A673 (cell line): ENCODE data around the gene TAF6. TPM values are rescaled to one million over a fixed set of nuclear protein-coding genes. Genes with fewer than 3 reads are reported as not detected.
A peak's percentile ranks its signal among the peaks of the same experiment; 100 is the strongest.

ENCODE experiments used
- Bru-seq: library from RNA; stranded (reverse); fragments of 400-500 nt; gene quantifications from one replicate; lab custom pipeline; 2021; lab: Mats Ljungman, UMichigan
- BruChase-seq, 2 experiments: library from RNA; stranded (reverse); fragments of 400-500 nt; gene quantifications; one replicate each; lab custom pipeline; 2021; lab: Mats Ljungman, UMichigan
- BruUV-seq: library from RNA; stranded (reverse); fragments of 400-500 nt; replicated peaks from 2 replicates; lab custom pipeline; 2021; lab: Mats Ljungman, UMichigan
- CTCF ChIA-PET: fragments of 300-600 bp; sonication (Branson Sonifier 250); formaldehyde crosslinking; loops from one replicate; lab custom pipeline; 2022; ENCODE audit warnings: antibody characterized with exemption; lab: Charles Lee
- POLR2A ChIA-PET: fragments of 300-600 bp; sonication (Branson Sonifier 250); formaldehyde crosslinking; loops from one replicate; lab custom pipeline; 2022; ENCODE audit warnings: antibody characterized with exemption; ENCODE audit not compliant: low non-redundant PET; lab: Charles Lee
- DNase-seq: peaks from one replicate; pipeline ENCODE4 v3.0.0-alpha.2; 2015; ENCODE audit warnings: low spot score
- H3K27ac ChIP-seq: fragments of 200-600 bp; sonication (generic); 2 replicates; pipeline ENCODE4 v1.5.1; 2016; ENCODE audit warnings: mixed run types, low read depth, mild to moderate bottlenecking, mixed read lengths, antibody characterized with exemption, low read length; ENCODE audit not compliant: poor library complexity, severe bottlenecking
- H3K27me3 ChIP-seq: fragments of 200-600 bp; sonication (generic); replicated peaks from 2 replicates; pipeline ENCODE4 v1.6.1; 2017; ENCODE audit warnings: mixed run types, low read depth, mild to moderate bottlenecking, mixed read lengths, antibody characterized with exemption, low read length; ENCODE audit not compliant: insufficient read depth, poor library complexity
- H3K36me3 ChIP-seq: fragments of 200-600 bp; sonication (generic); 2 replicates; pipeline ENCODE4 v1.6.1; 2016; ENCODE audit warnings: mixed run types, mild to moderate bottlenecking, mixed read lengths, antibody characterized with exemption, low read length; ENCODE audit not compliant: insufficient read depth, poor library complexity, severe bottlenecking
- H3K4me1 ChIP-seq: fragments of 200-600 bp; sonication (generic); 2 replicates; pipeline ENCODE4 v1.6.1; 2017; ENCODE audit warnings: mixed run types, mild to moderate bottlenecking, mixed read lengths, antibody characterized with exemption, low read length; ENCODE audit not compliant: insufficient read depth, poor library complexity, severe bottlenecking
- H3K4me3 ChIP-seq: fragments of 200-600 bp; sonication (generic); 2 replicates; pipeline ENCODE4 v1.5.1; 2016; ENCODE audit warnings: low read depth, mixed run types, mild to moderate bottlenecking, mixed read lengths, low read length; ENCODE audit not compliant: poor library complexity, severe bottlenecking
- H3K9me3 ChIP-seq: fragments of 200-600 bp; sonication (generic); 2 replicates; pipeline ENCODE4 v1.6.1; 2016; ENCODE audit warnings: mixed run types, low read depth, mild to moderate bottlenecking, mixed read lengths, antibody characterized with exemption, low read length; ENCODE audit not compliant: poor library complexity, severe bottlenecking
- CTCF ChIP-seq: fragments of 300-800, 200-600 bp; sonication (generic); conservative IDR thresholded peaks from 2 replicates; pipeline ENCODE4 v1.5.1; 2017; ENCODE audit warnings: low read depth, mild to moderate bottlenecking, antibody characterized with exemption, low read length, moderate library complexity, mixed read lengths
- EZH2 ChIP-seq: fragments of 200-600 bp; sonication (generic); IDR thresholded peaks from 2 replicates; pipeline ENCODE4 v1.6.1; 2017; ENCODE audit warnings: borderline replicate concordance, low read depth, mild to moderate bottlenecking, mixed read lengths, antibody characterized with exemption, low read length; ENCODE audit not compliant: poor library complexity, severe bottlenecking
- intact Hi-C: fragments of 100-400 bp; cut with micrococcal nuclease; formaldehyde crosslinking; loops from one replicate; pipeline ENCODE4 v1.10.0; 2022; ENCODE audit not compliant: unreplicated experiment
- long read RNA-seq: library from polyadenylated mRNA; stranded (forward); transcript quantifications from one replicate; pipeline ENCODE4 v2.0.0, GENCODE V29; 2022
- total RNA-seq: library from RNA; stranded (reverse); gene quantifications from 2 replicates; pipeline ENCODE4 v1.2.3, GENCODE V29; 2021

The TAF6 gene
- 97.3 and 98.8 TPM in 2 replicates for total RNA-seq
- percentile 62 among the genes with signal in this experiment for Bru-seq, nascent RNA
- BruChase-seq, experiment 1, labeled RNA remaining after a 2-hour chase = percentile 71 among the genes with signal in this experiment
- BruChase-seq, experiment 2, labeled RNA remaining after a 6-hour chase = percentile 86 among the genes with signal in this experiment
- long read RNA-seq, transcript TAF6-201 (15 exons, 2,727 nt) = minor isoform, 29 of 273 reads
- long read RNA-seq, transcript TAF6-213 (14 exons, 2,551 nt) = minor isoform, 9 of 273 reads
- long read RNA-seq, transcript TAF6-211 (15 exons, 2,464 nt) = major isoform, 113 of 273 reads
- long read RNA-seq, transcript TAF6-209 (15 exons, 2,297 nt) = minor isoform, 11 of 273 reads
- long read RNA-seq, partial matches to known transcripts = 16 of 273 reads
- long read RNA-seq, other reads (novel, unspliced or antisense) = 95 of 273 reads

DNA sequence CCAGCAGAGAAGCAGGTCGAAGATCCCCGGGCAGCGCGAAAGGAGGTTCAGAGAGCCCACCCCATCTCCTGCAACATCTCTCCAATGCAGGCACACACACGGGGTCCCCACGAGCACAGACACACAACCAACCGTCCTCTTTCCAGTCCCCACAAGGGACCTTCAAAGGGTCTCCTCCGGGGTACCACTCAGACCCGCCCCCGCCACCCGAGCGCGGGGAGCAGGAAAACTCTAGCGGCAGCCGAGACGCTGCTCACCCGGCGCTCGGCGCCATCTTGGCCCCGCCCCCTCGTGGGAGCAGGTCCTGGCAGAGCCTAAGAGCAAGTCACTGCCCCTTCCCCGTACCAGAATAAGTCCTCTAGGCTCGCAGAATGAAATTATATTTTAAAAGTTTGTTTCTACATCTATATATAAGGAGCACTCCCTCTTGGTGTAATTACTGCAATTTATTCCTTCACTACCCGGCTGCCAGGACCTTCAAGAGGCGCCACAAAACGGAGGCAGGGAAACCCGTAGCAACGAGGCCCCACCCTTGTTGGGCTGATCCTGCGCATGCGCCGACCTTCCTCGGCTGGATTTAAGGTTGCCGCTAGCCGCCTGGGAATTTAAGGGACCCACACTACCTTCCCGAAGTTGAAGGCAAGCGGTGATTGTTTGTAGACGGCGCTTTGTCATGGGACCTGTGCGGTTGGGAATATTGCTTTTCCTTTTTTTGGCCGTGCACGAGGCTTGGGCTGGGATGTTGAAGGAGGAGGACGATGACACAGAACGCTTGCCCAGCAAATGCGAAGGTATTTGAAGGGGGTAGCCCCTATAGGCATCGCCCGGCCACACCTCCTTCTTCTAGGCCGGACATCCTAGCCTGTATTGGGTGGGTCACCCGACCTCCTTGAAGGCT lies at the start of gene TAF6, which contains the start of gene CNPY4:
Gene TAF6 (minus strand): TSS at position 287 of the 898 bp plus-strand sequence. CDS start 5,149 bp downstream, outside the sequence.
Gene CNPY4 (plus strand): TSS at position 563 of the 898 bp plus-strand sequence. CDS start 111 bp downstream, at position 674.
- peaks cover 2% of the 10 kb centered on the region for H3K36me3 ChIP-seq
- intact Hi-C loops = no loop called here
- H3K9me3 ChIP-seq = no peaks in the 10 kb centered on the region
- peak; percentile 98 for DNase-seq
- H3K27me3 ChIP-seq = no peaks in the 10 kb centered on the region
- H3K4me1 ChIP-seq = peaks cover 9% of the 10 kb centered on the region
- POLR2A ChIA-PET = no interaction called here
- peak within 1 kb of the TSS; percentile 63 for H3K4me3 ChIP-seq
- TSS peak; percentile 72 for BruUV-seq
- CTCF ChIA-PET = no interaction called here
- H3K27ac ChIP-seq = peak within 1 kb of the TSS; percentile 94
- no peak for TF ChIP-seq EZH2
- TF ChIP-seq CTCF = no peak

- Histone ChIP-seq H3K4me1 (peaks cover 23% of the 10 kb centered on the region), H3K27me3 (no peaks in the 10 kb centered on the region), H3K9me3 (no peaks in the 10 kb centered on the region), H3K27ac (no peak overlapping the region), H3K36me3 (no peaks in the 10 kb centered on the region), H3K4me3 (peak overlapping the region; percentile 36)
- no peak for TF ChIP-seq EZH2
- no peak for TF ChIP-seq CTCF
- ChIA-PET POLR2A (no interaction called here), CTCF (interaction anchor here (0.5 kb wide), 1 partner anchor 218 kb away, joined by 5 read pairs; no protein-coding TSS in a partner anchor)
- DNase-seq = peak; percentile 31
- no TSS peak for BruUV-seq
- intact Hi-C loops = no loop called here
Observed at GRCh38 chr7:100167912-100168323, 48.8 kb upstream of the TAF6 start.
